MCF 10A (cell line): Measurements from ENCODE around the gene SLC7A5. TPM values are rescaled to one million over a fixed set of nuclear protein-coding genes. Genes with fewer than 3 reads are reported as not detected.
A peak's percentile ranks its signal among the peaks of the same experiment; 100 is the strongest.

Source experiments
- BruUV-seq: library from RNA; stranded (reverse); fragments of 400-500 nt; replicated peaks from 2 replicates; lab custom pipeline; 2021; lab: Mats Ljungman, UMichigan
- CTCF ChIA-PET: fragments of 300-600 bp; sonication (Branson Sonifier 250); formaldehyde crosslinking; extraction: SDS; loops from one replicate; lab custom pipeline; 2021; ENCODE audit warnings: antibody characterized with exemption, inconsistent platforms; lab: Yijun Ruan, JAX
- POLR2A ChIA-PET: fragments of 300-600, 350-650 bp; sonication (Branson Sonifier 250); formaldehyde crosslinking; extraction: SDS; loops from one replicate; lab custom pipeline; 2020; ENCODE audit warnings: antibody characterized with exemption, inconsistent platforms; lab: Yijun Ruan, JAX
- DNase-seq: peaks from one replicate; pipeline ENCODE4 v3.0.0-alpha.2; 2018; ENCODE audit not compliant: unreplicated experiment
- H3K27ac Mint-ChIP-seq: one replicate; pipeline ENCODE4 v1.8.0; 2022; ENCODE audit warnings: mild to moderate bottlenecking, low read depth, mixed read lengths; ENCODE audit not compliant: unreplicated experiment
- H3K27me3 Mint-ChIP-seq: one replicate; pipeline ENCODE4 v1.8.0; 2022; ENCODE audit warnings: mixed read lengths; ENCODE audit not compliant: insufficient read depth, unreplicated experiment
- H3K36me3 Mint-ChIP-seq: one replicate; pipeline ENCODE4 v1.8.0; 2022; ENCODE audit warnings: mild to moderate bottlenecking, moderate library complexity, mixed read lengths; ENCODE audit not compliant: insufficient read depth, unreplicated experiment
- H3K4me1 Mint-ChIP-seq: one replicate; pipeline ENCODE4 v1.8.0; 2022; ENCODE audit warnings: mixed read lengths; ENCODE audit not compliant: insufficient read depth, unreplicated experiment
- H3K4me3 Mint-ChIP-seq: one replicate; pipeline ENCODE4 v1.8.0; 2022; ENCODE audit warnings: mild to moderate bottlenecking, moderate library complexity, mixed read lengths; ENCODE audit not compliant: unreplicated experiment
- H3K9me3 Mint-ChIP-seq: one replicate; pipeline ENCODE4 v1.8.0; 2022; ENCODE audit warnings: mixed read lengths; ENCODE audit not compliant: unreplicated experiment
- CTCF ChIP-seq: fragments of 200-600 bp; IDR thresholded peaks from one replicate; pipeline ENCODE4 v1.8.0; 2022; ENCODE audit warnings: antibody characterized with exemption, mild to moderate bottlenecking; ENCODE audit not compliant: unreplicated experiment
- intact Hi-C: fragments of 100-400 bp; cut with micrococcal nuclease; formaldehyde crosslinking; loops from 2 replicates; pipeline ENCODE4 v1.14.1; 2022
- total RNA-seq: library from RNA; stranded (reverse); gene quantifications from 2 replicates; pipeline ENCODE4 v1.2.3, GENCODE V29; 2022

SLC7A5 gene
- total RNA-seq, 1 experiment from 2014 or later = 1,007 TPM

DNA sequence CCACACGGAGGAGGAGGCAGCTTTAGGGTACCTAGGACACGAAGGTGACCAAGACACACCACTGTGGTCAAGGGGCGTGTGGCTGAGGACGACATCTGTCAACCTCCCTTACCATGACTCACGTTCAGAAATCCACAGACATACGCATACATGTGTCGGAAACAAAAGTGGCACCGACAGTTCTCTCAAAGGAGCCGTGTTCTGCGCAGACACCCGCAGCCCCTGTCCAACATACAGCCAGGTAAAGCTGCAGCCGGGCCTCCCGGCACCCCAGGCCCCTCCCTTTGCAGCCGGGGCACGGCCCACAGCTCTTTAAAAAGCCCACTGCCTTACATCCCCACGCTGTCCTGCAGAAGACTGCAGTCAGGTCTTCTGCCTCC lies 63.1 kb downstream of the SLC7A5 start:
- ChIA-PET CTCF (interaction anchor here (0.7 to 6.2 kb wide), 6 partner anchors 14 to 58 kb away, joined by 3 to 75 read pairs (median 4); no protein-coding TSS in a partner anchor), POLR2A (interaction anchor here (0.6 to 11.8 kb wide), 17 partner anchors 14 to 1640 kb away, joined by 3 to 349 read pairs (median 15); partner anchors contain the start of genes KLHDC4 and SLC7A5)
- Mint-ChIP-seq H3K36me3 (peaks cover 6% of the 10 kb centered on the region), H3K4me1 (peaks cover 37% of the 10 kb centered on the region), H3K27ac (peak overlapping the region; percentile 96), H3K27me3 (no peaks in the 10 kb centered on the region), H3K9me3 (no peaks in the 10 kb centered on the region), H3K4me3 (peak overlapping the region; percentile 87)
- peak; percentile 53 for DNase-seq
- TF ChIP-seq CTCF = no peak
- intact Hi-C loops = loop anchor here (1.0 to 5.0 kb wide), 3 partner anchors 16 to 46 kb away; no protein-coding TSS in a partner anchor
- no TSS peak for BruUV-seq

DNA sequence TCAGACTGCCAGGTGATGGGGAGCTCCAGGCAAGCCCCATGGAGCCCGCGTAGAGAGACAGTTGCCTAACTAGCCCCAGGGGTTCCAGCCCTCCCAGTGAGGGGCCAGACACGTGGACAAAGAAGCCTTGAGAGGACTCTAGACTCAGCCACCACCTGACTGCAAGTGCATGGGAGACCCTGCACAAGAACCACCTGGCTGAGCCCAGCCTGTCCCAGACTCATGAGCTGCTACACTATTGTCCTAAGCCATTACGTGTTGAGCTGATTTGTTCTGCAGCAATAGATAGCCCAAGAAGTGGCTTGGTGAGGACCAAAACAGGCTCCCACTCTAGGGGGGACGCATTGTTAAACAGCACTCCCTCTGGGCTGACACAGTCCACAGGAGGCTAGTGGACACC lies 65.9 kb downstream of the SLC7A5 start:
- H3K27ac Mint-ChIP-seq = peak overlapping the region; percentile 9
- no peaks in the 10 kb centered on the region for H3K9me3 Mint-ChIP-seq
- TF ChIP-seq CTCF = no peak
- no peak for DNase-seq
- intact Hi-C loops = no loop called here
- POLR2A ChIA-PET = interaction anchor here (0.6 to 11.8 kb wide), 5 partner anchors 11 to 967 kb away, joined by 3 to 349 read pairs (median 5); partner anchors contain the start of gene SLC7A5
- H3K27me3 Mint-ChIP-seq = no peaks in the 10 kb centered on the region
- BruUV-seq = no TSS peak
- H3K4me1 Mint-ChIP-seq = peaks cover 24% of the 10 kb centered on the region
- CTCF ChIA-PET = interaction anchor here (0.6 to 6.2 kb wide), 3 partner anchors 11 to 406 kb away, joined by 3 to 75 read pairs (median 5); no protein-coding TSS in a partner anchor
- peaks cover 6% of the 10 kb centered on the region for H3K36me3 Mint-ChIP-seq
- no peak overlapping the region for H3K4me3 Mint-ChIP-seq

- Mint-ChIP-seq H3K4me3 (no peak overlapping the region), H3K27ac (no peak overlapping the region), H3K36me3 (peaks cover 6% of the 10 kb centered on the region), H3K9me3 (no peaks in the 10 kb centered on the region), H3K4me1 (peaks cover 20% of the 10 kb centered on the region), H3K27me3 (no peaks in the 10 kb centered on the region)
- POLR2A ChIA-PET = interaction anchor here (11.8 kb wide), 1 partner anchor 10 kb away, joined by 349 read pairs; no protein-coding TSS in a partner anchor
- no TSS peak for BruUV-seq
- CTCF ChIA-PET = interaction anchor here (6.2 kb wide), 1 partner anchor 10 kb away, joined by 75 read pairs; no protein-coding TSS in a partner anchor
- DNase-seq = no peak
- intact Hi-C loops = no loop called here
- no peak for TF ChIP-seq CTCF
These were observed 66.6 kb downstream of the SLC7A5 start for GRCh38 chr16:87802670-87803069.

- CTCF ChIA-PET = no interaction called here
- no TSS peak for BruUV-seq
- intact Hi-C loops = no loop called here
- no peak overlapping the region for H3K27ac Mint-ChIP-seq
- no peaks in the 10 kb centered on the region for H3K27me3 Mint-ChIP-seq
- peaks cover 10% of the 10 kb centered on the region for H3K36me3 Mint-ChIP-seq
- no peak for DNase-seq
- no peak overlapping the region for H3K4me3 Mint-ChIP-seq
- H3K4me1 Mint-ChIP-seq = peaks cover 18% of the 10 kb centered on the region
- POLR2A ChIA-PET = interaction anchor here (1.0 to 11.8 kb wide), 2 partner anchors 9 to 22 kb away, joined by 4 to 349 read pairs; no protein-coding TSS in a partner anchor
- no peaks in the 10 kb centered on the region for H3K9me3 Mint-ChIP-seq
- TF ChIP-seq CTCF = no peak
These were observed 67.5 kb downstream of the SLC7A5 start for GRCh38 chr16:87801679-87802259.
